Measurements from ENCODE around the gene TMEM80.

GRCh38 chr11:702462-703461 is 7.1 kb downstream of the TMEM80 start:
- TF ChIP-seq EZH2 (IDR thresholded peaks at IDR 0.05; ENCODE audit: borderline replicate concordance, low read depth, low read length, poor library complexity, severe bottlenecking): no peak
- TF ChIP-seq CTCF (conservative IDR thresholded peaks at IDR 0.05; ENCODE audit: low read depth, low read length): no peak
